PFSK-1 (cell line): ENCODE data around the gene SLC35E1.

ENCODE experiments used
- FOXP2 ChIP-seq: optimal IDR thresholded peaks from 2 replicates; pipeline ENCODE3; 2011; ENCODE audit warnings: borderline replicate concordance, control low read depth, inconsistent platforms; ENCODE audit not compliant: insufficient read depth; ENCODE audit errors: extremely low read length, extremely low read depth
- POLR2AphosphoS5 ChIP-seq: IDR thresholded peaks from 2 replicates; pipeline ENCODE4 v1.6.1; 2012; ENCODE audit warnings: low read depth, mild to moderate bottlenecking, control low read depth, low read length, moderate library complexity
- SIN3A ChIP-seq: IDR thresholded peaks from 2 replicates; pipeline ENCODE4 v1.6.1; 2012; ENCODE audit warnings: mild to moderate bottlenecking, low read length, moderate library complexity, borderline replicate concordance; ENCODE audit not compliant: insufficient read depth
- TAF1 ChIP-seq: IDR thresholded peaks from 2 replicates; pipeline ENCODE4 v1.6.1; 2012; ENCODE audit warnings: low read length, control low read depth, borderline replicate concordance; ENCODE audit not compliant: insufficient read depth
- TF ChIP-seq, protein P1 (sequence below), 2 experiments: IDR thresholded peaks; 2 replicates each; pipeline versions ENCODE4 v1.6.1 to v1.8.0; 2011 to 2012; ENCODE audit warnings: low read depth in 2 of 2, low read length in 2 of 2, control low read depth in 1 of 2, inconsistent platforms in 1 of 2, mild to moderate bottlenecking in 1 of 2, moderate library complexity in 1 of 2; ENCODE audit not compliant: insufficient read depth in 1 of 2

SLC35E1 gene

DNA sequence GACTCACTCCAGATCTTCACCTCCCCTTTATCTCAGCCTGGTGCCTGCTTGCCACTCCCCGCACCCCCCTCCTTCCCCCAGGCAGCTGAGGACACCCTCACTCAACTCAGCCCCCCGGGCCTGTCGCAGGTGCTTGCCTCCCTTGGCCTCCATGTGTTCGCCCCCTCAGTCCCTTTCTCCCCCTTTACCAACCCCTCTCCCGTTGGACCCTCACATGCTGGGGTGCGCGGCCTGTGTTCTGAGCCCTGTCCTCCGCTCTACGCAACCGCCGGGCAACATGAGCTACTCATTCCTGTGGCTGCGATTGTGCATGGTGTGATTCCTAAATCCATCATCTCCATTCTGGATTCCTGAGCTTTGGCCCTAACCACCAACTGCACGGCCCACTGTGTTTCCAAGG, 35.1 kb downstream of the SLC35E1 start:
- TF ChIP-seq TAF1 (no peak), FOXP2 (no peak), SIN3A (no peak), POLR2AphosphoS5 (no peak)
- TF ChIP-seq, protein P1, sequence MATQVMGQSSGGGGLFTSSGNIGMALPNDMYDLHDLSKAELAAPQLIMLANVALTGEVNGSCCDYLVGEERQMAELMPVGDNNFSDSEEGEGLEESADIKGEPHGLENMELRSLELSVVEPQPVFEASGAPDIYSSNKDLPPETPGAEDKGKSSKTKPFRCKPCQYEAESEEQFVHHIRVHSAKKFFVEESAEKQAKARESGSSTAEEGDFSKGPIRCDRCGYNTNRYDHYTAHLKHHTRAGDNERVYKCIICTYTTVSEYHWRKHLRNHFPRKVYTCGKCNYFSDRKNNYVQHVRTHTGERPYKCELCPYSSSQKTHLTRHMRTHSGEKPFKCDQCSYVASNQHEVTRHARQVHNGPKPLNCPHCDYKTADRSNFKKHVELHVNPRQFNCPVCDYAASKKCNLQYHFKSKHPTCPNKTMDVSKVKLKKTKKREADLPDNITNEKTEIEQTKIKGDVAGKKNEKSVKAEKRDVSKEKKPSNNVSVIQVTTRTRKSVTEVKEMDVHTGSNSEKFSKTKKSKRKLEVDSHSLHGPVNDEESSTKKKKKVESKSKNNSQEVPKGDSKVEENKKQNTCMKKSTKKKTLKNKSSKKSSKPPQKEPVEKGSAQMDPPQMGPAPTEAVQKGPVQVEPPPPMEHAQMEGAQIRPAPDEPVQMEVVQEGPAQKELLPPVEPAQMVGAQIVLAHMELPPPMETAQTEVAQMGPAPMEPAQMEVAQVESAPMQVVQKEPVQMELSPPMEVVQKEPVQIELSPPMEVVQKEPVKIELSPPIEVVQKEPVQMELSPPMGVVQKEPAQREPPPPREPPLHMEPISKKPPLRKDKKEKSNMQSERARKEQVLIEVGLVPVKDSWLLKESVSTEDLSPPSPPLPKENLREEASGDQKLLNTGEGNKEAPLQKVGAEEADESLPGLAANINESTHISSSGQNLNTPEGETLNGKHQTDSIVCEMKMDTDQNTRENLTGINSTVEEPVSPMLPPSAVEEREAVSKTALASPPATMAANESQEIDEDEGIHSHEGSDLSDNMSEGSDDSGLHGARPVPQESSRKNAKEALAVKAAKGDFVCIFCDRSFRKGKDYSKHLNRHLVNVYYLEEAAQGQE (IDR thresholded peaks at IDR 0.05; ENCODE audit: insufficient read depth in 1 of 2, low read depth in 2 of 2, low read length in 2 of 2), result no peak

DNA sequence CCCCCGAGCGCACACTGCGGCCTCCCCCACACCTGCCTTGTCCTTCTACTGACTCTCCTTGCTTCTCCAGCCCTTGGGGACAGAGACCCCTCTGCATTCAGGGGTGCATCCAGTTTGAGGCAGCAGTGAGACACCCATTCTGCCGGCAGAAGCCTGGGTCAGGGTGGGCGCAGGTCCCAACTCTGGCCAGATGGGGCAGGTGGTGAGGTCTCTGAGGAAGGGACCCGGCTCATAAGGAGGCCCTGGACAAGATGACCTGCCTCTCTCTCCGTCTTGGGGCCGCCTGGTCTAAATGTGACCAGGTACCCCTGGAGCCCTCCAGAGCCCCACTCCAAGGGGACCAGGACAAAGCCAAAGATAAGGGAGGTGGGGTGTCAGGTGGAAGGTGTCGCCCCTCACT, 36.1 kb downstream of the SLC35E1 start:
- TF ChIP-seq TAF1 (no peak), SIN3A (no peak), POLR2AphosphoS5 (no peak), FOXP2 (no peak)
- TF ChIP-seq, protein P1 (IDR thresholded peaks at IDR 0.05; ENCODE audit: insufficient read depth in 1 of 2, low read depth in 2 of 2, low read length in 2 of 2), result no peak

DNA sequence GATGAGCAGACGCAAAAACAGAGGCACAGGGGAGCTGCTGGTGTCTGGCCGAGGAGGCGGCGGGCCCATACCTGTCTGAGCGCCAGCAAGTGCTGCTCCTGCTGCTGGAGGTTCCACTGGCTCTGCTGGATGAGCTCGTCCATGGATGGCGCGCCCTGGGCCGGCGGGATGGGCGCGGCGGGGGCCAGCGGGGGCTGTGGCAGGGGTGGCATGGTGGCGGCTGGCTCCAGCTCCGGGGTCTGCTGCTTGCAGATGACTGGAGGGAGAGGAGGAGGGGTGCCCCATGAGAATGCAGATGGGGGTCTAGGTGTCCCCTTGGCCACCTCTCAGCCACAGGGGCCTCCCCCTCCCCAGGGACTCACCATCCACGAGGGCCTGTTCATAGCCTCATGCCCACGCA, 36.8 kb downstream of the SLC35E1 start:
- TF ChIP-seq POLR2AphosphoS5, result no peak
- TF ChIP-seq, protein P1 (IDR thresholded peaks at IDR 0.05; ENCODE audit: insufficient read depth in 1 of 2, low read depth in 2 of 2, low read length in 2 of 2), result no peak
- no peak for TF ChIP-seq TAF1
- no peak for TF ChIP-seq FOXP2
- TF ChIP-seq SIN3A, result no peak

DNA sequence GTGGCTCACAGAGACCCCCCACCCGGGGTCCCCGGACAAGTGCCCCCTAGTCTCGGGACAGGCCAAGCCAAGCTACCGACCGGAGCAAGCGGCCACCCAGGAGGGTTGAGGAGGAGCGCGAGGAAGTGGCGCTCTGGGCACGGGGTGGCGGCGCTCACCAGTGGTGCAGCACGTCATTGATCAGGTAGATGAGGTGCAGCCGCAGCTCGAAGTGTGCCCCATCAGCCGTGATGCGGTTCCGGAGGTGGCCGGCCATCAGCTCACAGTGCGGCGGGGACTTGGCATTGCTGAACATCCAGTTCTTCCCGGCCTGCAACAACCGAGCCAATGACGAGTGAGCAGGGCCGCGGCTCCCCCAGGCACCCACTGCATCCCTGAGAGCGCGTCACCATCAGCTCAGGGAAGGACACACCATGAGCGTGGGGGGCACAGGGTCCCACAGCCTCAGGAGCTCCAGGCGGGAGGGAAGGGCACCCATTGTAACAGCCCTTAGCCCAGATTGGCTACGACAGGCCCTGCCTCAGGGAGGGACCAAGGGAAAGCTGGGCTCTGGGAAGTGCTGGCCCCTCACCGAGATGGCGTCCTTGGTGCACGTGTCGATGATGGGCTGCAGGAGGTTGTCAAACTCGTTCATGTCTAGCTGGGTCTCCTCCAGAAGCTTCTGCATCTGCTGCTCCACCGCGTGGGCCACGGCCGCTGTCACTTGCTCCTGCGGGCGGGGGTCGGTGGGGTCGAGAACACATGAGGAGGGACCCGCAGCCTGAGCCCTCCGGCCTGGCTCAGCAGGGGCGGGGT, 39.6 kb downstream of the SLC35E1 start:
- TF ChIP-seq, protein P1 (IDR thresholded peaks at IDR 0.05; ENCODE audit: insufficient read depth in 1 of 2, low read depth in 2 of 2, low read length in 2 of 2), result no peak
- TF ChIP-seq SIN3A, result no peak
- TF ChIP-seq TAF1, result no peak
- no peak for TF ChIP-seq POLR2AphosphoS5
- TF ChIP-seq FOXP2, result no peak

DNA sequence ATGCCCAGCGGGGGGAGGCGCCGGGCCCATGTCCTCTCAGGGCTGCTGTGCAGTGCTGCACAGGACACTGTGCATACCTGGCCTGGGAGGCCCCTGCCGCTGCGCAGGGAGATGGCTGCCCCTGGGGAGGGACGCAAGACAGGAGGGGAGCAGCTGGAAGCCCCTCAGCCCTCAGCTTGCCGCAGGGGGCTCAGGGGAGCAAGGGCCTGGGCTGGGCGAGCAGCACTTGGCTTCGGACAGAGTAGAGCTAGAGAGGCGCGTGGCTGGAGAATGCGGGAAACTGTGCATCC, 40.9 kb downstream of the SLC35E1 start:
- TF ChIP-seq SIN3A (no peak), FOXP2 (no peak), TAF1 (no peak), POLR2AphosphoS5 (no peak)
- TF ChIP-seq, protein P1 (IDR thresholded peaks at IDR 0.05; ENCODE audit: insufficient read depth in 1 of 2, low read depth in 2 of 2, low read length in 2 of 2), result no peak
